ENCODE results near the gene TET3.

DNA sequence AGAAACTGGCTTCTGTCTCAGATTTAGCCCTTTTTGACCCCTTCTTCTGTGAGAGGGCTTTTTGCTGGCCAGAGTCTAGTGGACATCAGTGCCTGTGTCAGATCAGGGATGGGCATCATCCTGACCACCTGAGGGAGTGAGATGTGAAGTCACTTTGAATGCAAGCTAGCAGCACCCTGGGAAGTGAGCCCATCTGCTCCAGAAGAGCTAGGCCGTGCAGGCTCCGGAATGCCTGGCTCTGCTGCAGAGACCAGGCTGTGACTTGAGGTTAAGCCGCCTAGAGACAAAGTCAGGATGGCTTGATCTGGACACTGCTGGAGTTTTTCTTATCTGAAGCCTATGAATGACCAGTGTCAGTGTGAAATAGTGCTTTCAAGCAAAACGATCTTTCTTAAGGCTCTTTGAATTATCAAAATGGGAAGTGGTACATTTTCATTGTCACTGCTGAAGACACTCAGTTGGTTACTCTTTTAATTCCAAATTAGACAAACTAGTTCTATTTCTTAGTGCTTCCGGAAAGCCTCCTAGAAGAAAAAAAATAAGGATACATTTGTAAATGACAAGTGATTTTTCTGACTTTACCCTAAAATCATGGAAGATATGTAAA, 37.2 kb upstream of the TET3 start:
- TF ChIP-seq, protein P1, sequence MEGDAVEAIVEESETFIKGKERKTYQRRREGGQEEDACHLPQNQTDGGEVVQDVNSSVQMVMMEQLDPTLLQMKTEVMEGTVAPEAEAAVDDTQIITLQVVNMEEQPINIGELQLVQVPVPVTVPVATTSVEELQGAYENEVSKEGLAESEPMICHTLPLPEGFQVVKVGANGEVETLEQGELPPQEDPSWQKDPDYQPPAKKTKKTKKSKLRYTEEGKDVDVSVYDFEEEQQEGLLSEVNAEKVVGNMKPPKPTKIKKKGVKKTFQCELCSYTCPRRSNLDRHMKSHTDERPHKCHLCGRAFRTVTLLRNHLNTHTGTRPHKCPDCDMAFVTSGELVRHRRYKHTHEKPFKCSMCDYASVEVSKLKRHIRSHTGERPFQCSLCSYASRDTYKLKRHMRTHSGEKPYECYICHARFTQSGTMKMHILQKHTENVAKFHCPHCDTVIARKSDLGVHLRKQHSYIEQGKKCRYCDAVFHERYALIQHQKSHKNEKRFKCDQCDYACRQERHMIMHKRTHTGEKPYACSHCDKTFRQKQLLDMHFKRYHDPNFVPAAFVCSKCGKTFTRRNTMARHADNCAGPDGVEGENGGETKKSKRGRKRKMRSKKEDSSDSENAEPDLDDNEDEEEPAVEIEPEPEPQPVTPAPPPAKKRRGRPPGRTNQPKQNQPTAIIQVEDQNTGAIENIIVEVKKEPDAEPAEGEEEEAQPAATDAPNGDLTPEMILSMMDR (IDR thresholded peaks at IDR 0.05; ENCODE audit: control extremely low read depth in 1 of 3, insufficient read depth in 1 of 3, low read depth in 1 of 3, low read length in 3 of 3), result no peak
- TF ChIP-seq POLR2A (IDR thresholded peaks at IDR 0.05; ENCODE audit: control extremely low read depth in 1 of 2, low read depth in 2 of 2, low read length in 2 of 2) (no peak), TEAD4 (IDR thresholded peaks at IDR 0.05; ENCODE audit: low read depth, low read length) (no peak), CHD1 (IDR thresholded peaks at IDR 0.05; ENCODE audit: low read depth, low read length) (no peak), EZH2 (IDR thresholded peaks at IDR 0.05; ENCODE audit: low read depth, low read length, severe bottlenecking) (no peak), SRF (IDR thresholded peaks at IDR 0.05; ENCODE audit: low read depth, low read length) (no peak), KDM1A (IDR thresholded peaks at IDR 0.05; ENCODE audit: borderline replicate concordance, low read length) (no peak), CREB1 (IDR thresholded peaks at IDR 0.05) (no peak), TBP (IDR thresholded peaks at IDR 0.05; ENCODE audit: low read depth, low read length) (no peak)
- TF ChIP-seq, protein P2, sequence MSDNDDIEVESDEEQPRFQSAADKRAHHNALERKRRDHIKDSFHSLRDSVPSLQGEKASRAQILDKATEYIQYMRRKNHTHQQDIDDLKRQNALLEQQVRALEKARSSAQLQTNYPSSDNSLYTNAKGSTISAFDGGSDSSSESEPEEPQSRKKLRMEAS (IDR thresholded peaks at IDR 0.05), result no peak
- TF ChIP-seq, protein P3, sequence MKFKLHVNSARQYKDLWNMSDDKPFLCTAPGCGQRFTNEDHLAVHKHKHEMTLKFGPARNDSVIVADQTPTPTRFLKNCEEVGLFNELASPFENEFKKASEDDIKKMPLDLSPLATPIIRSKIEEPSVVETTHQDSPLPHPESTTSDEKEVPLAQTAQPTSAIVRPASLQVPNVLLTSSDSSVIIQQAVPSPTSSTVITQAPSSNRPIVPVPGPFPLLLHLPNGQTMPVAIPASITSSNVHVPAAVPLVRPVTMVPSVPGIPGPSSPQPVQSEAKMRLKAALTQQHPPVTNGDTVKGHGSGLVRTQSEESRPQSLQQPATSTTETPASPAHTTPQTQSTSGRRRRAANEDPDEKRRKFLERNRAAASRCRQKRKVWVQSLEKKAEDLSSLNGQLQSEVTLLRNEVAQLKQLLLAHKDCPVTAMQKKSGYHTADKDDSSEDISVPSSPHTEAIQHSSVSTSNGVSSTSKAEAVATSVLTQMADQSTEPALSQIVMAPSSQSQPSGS (IDR thresholded peaks at IDR 0.05; ENCODE audit: low read length), result no peak

Measured in H1 (cell line).